Kidney glomerular epithelial cell (primary cell): Measurements from ENCODE around the gene LRRC17.
A peak's percentile ranks its signal among the peaks of the same experiment; 100 is the strongest.

Experiments
- DNase-seq: peaks from one replicate; lab custom pipeline; 2025; lab: John Stamatoyannopoulos, UW

Gene LRRC17

GRCh38 chr7:102988088-102988487, 75.3 kb downstream of the LRRC17 start:
- DNase-seq = no peak

DNA sequence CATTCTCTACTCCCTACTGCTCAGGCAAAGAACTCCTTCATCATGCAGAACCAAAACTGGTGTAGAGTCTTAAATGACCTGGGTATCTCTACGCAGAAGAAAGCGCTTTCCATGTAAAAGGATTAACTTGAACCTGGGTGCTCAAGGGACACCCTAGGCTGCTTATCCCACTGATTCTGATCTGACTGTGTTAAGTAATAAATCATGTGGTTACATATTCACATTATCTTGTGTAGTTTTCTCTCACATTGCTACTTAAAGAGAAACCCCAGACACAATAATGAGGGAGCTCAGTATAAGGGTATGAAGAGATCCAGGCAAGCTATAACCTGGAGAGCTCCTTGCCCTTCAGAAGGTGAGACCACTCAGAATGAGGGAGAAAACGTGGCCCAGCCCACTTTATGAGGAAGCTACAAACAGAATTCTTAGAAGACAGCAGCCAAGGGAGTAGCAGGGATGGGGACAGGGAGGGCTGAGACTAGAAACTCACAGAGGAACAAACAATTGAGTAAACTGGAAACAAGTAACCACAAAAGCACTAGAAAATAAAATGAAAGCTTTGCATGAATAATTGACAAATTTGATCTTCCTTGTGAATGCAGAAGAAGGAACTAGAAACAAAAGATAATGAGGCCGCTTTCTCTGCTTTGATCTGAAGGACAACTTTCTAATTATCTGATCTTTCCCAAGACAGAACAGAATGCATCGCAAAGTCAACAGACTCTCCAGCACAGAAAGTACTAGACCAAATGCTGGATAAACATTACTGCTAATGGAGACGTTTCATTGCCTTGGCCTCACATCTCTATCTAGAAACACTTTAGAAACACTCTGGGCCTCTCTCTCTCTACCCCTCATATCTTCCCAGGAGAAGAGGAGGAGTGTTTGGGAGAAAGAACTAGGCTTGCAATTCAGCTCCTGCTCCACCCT, 76.1 kb downstream of the LRRC17 start:
- DNase-seq = no peak

GRCh38 chr7:102990642-102991041, 77.8 kb downstream of the LRRC17 start:
- no peak for DNase-seq

DNA sequence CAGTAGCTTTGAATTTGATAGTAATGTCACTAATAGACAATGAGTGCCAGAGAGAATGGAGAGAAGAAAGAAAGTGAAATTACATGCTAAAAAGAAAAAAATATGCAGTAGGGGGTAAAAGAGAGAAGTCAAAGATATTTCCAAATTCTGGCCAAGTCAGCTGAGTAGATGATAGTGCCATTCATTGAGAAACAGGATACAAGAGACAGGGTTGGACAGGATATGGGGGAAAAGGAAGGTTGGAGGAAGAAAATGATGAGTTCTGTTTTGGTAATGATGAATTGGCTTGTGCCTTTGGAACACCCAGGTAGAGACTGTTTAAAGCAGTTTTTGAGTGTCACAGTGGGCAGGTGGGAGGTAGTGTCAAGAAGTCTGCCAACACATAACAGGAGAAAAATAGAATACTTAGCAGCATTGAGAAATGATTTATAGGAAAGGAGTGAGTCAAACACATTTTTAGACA, 78.3 kb downstream of the LRRC17 start:
- DNase-seq = no peak

GRCh38 chr7:102991540-102992214, 78.9 kb downstream of the LRRC17 start:
- DNase-seq = peak; percentile 92

GRCh38 chr7:102992509-102992937, 79.7 kb downstream of the LRRC17 start:
- no peak for DNase-seq

GRCh38 chr7:102992938-102993717, 80.3 kb downstream of the LRRC17 start:
- DNase-seq = peak; percentile 70

- no peak for DNase-seq
Observed at GRCh38 chr7:102993718-102994029, 80.9 kb downstream of the LRRC17 start.

DNA sequence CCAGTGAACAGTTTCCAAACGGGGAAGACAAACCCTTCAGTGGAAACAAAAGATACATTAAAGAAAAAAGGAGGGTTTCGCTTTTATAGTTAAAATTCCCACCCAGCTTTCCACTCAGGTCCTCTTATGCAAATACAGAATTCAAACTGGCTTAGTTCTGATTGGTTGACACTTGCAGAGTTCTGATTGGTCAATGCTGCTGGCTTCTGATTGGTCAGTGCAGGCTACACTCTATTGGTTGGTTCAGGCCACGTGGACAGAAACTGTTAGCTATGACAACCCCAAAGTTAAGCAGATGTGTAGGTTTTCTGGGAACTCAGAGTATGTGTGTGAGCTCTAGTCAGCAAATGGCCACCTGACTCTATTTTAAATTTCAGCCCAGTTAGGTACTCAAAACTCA, 81.8 kb downstream of the LRRC17 start:
- DNase-seq = no peak
